Activated CD8-positive, alpha-beta memory T cell treated with anti-CD3 and anti-CD28 coated beads, Interleukin-2, amount 50 U/mL, for 24 hours (primary cell): ENCODE data around the gene TMIGD2.
"Not testable (repeated sequence)": the region's sequence is repeated elsewhere in the genome, so short reads cannot be mapped to it uniquely, and the experiment has no call there.

Source experiments
- DNase-seq: peaks from one replicate; pipeline ENCODE4 v3.0.0-alpha.2; 2020; ENCODE audit errors: extremely low read depth

The TMIGD2 gene

GRCh38 chr19:4302243-4302640 lies at the start of gene TMIGD2:
Gene TMIGD2, minus strand, starts transcription at chr19:4302389. Its CDS starts 4 bp downstream, at chr19:4302385.
- DNase-seq, result no peak

DNA sequence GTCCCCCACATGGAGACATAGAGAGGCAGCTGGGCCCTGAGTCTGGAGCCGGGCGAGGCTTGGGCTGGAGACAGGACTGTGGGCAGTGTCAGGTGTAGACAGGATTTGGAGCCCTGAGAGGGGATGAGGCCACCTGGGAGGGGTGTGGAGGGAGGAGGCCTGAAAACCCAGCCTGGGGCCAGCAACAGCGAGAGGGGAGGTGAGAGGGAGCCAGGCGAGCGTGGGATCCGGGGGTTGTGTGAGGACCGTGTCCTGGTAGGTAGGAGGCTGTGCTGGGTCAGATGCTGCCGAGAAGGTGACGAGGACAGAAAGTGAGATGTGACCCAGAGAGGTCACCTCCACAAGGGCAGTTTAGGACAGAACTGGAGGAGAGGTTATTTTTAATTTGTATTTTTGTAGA lies 48.5 kb upstream of the TMIGD2 start:
- no peak for DNase-seq

DNA sequence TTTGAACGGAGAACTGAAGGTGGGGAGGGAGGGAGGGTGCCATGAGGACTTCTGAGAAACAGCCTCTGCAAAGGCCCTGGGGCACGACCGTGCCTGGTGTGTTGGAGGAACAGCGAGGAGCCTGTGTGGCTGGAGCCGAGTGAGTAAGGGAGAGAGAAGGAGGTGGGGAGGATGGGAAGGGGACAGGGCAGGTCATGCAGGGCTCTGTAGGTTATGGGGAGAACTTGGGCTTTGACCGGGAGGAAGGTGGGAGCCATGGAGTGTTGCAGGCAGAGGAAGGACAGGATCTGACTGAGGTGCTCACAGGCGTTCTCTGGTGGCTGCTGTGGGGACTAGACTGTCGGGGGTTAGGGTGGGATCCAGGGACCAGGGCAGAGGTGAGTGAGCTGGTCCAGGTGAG lies 47.9 kb upstream of the TMIGD2 start:
- DNase-seq, result no peak

- not testable (repeated sequence) for DNase-seq
Measured at GRCh38 chr19:4349225-4349624, 47.0 kb upstream of the TMIGD2 start.

GRCh38 chr19:4347521-4347920 lies 45.3 kb upstream of the TMIGD2 start:
- DNase-seq, result no peak

DNA sequence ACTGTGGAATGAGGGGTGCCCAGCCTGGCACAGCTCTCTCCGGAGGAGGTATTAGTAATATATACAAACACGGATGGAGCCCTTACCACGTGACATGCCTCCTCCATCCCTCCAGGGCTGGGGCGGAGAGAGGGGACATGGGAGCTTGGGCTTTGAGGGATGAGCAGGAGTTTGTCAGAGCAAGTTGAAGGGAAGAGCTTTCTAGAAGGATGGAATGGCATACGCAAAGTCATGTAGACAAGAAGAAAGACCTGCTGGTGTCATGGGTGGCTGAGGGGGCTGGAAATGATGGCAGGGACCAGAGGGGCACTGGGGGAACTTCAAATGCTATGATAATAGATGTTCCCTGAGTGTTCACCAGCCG lies 43.8 kb upstream of the TMIGD2 start:
- DNase-seq, result no peak

DNA sequence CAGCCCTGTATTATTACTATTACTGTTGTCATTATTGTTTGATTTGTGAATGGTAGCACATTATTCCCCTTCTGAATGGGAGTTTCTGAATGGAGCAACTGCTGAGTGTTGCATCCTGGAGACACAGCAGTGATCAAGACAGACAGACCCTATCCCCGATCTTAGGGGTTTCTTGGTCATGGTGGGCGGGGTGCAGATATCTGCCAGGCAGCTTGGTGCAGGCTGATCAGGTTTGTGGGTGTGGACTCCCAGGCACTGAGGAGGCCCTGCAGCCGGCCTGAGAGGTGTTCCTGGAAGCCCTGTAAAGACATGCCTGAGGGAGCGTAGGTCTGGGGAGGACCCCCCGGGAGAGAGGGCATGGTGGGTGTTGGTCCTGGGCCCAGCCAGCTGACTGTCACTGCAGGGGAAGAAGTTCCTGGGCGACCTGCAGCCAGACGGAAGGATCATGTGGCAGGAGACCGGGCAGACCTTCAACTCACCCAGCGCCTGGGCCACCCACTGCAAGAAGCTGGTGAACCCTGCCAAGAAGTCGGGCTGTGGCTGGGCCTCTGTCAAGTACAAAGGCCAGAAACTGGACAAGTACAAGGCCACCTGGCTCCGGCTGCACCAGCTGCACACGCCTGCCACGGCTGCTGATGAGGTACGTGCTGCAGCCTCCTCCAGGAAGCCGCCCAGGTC lies 43.3 kb upstream of the TMIGD2 start:
- DNase-seq, result no peak

GRCh38 chr19:4343370-4344307 lies 41.5 kb upstream of the TMIGD2 start, which contains the start of gene MPND:
Gene MPND, plus strand, starts transcription at chr19:4343562. Its CDS starts 32 bp downstream, at chr19:4343594.
- DNase-seq, result peak; percentile 73

- DNase-seq, result peak; percentile 85
Measured at GRCh38 chr19:4342615-4343369, 40.6 kb upstream of the TMIGD2 start.

DNA sequence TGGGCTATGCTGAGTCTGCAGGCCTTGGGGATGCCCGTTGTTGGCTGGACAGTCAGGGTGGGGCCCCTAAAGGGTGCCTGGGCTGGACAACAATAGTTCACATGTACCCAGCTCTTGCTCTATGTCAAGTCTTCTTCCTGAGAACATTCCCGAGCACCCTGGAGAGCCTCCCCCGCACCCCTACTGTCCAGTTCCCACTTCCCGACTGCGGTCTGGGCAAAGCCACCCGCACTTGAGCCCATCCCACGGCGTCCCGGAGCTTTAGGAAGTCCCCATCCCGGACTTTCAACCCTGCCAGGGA lies 40.1 kb upstream of the TMIGD2 start:
- DNase-seq, result no peak

GRCh38 chr19:4338441-4339355 lies 36.5 kb upstream of the TMIGD2 start, which contains the start of gene STAP2:
Gene STAP2, minus strand, starts transcription at chr19:4338827. Its CDS starts 74 bp downstream, at chr19:4338753.
- DNase-seq, result no peak

GRCh38 chr19:4337906-4338440 lies 35.8 kb upstream of the TMIGD2 start:
- DNase-seq, result no peak

GRCh38 chr19:4334929-4335570 lies 32.9 kb upstream of the TMIGD2 start:
- DNase-seq, result no peak

- no peak for DNase-seq
Measured at GRCh38 chr19:4329858-4330257, 27.7 kb upstream of the TMIGD2 start.

GRCh38 chr19:4328991-4329681 lies 26.9 kb upstream of the TMIGD2 start:
- peak; percentile 42 for DNase-seq

DNA sequence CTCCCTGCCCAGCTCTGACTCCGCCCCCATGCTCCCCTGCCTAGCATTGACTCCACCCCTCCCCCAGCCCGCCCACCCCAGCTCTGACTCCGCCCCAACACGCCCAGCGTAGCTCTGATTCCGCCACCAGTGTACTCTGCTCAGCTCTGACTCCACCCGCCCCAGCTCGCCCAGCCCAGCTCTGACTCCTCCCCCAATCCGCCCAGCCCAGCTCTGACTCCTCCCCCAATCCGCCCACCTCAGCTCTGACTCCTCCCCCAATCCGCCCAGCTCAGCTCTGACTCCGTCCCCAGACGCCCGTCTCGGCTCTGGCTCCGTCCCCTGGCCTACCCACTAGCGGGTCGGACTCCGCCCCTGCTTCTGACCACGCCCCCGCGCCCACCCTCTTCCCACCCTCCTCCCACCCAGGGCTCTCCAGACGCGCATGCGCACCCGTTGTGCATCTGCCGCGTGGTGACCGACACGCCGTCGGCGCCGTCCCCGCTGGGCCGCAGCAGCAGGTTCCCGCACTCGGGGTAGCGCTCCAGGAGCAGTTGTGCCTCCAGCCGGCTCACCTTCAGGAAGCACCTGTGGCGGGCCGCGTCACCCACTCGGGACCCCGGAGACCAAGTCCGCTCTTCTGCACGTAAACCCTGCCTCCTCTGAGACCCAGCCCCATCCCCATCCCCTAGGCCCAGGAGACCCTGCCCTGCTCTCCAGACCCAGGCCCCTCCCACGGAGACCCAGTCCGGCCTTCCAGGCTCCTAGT lies 26.2 kb upstream of the TMIGD2 start:
- DNase-seq, result peak; percentile 92

- DNase-seq, result no peak
Measured at GRCh38 chr19:4327877-4328242, 25.7 kb upstream of the TMIGD2 start.

GRCh38 chr19:4327252-4327876 lies 25.2 kb upstream of the TMIGD2 start:
- DNase-seq, result peak; percentile 63

DNA sequence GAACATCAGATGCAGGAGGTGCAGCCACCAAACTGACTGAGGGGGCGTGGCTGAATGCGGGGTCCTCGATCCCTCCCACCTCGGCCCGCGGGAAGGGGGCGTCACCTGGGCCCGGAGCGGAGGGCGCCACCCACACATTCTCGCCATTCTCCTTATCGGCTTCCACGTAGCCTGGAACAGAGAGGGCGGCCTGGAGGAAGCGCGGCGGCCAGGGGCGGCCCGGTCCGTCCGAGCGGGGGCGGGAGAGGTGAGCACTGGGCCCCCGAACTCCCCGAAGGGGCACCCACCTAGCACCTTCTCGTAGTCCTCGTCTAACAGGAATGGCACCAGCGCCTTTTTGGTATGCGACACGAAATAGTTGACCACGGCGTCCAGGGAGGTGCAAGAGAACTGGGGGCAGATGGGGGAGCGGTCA lies 24.7 kb upstream of the TMIGD2 start:
- DNase-seq, result no peak
